Right atrium auricular region (tissue), 2 donors: ENCODE results near the gene CHRM5. TPM values are rescaled to one million over a fixed set of nuclear protein-coding genes. Genes with fewer than 3 reads are reported as not detected.
"Not testable (repeated sequence)": the region's sequence is repeated elsewhere in the genome, so short reads cannot be mapped to it uniquely, and the experiment has no call there.

Source experiments
- DNase-seq: peaks from one replicate; pipeline ENCODE4 v3.0.0-alpha.2; 2019; ENCODE audit warnings: low spot score
- H3K27ac ChIP-seq, 2 donors: fragments of 200-600 bp; sonication (generic); 1 replicate in 1 of 2; 2 replicates in 1 of 2; pipeline ENCODE4 v1.5.1; 2016 to 2019
- H3K27me3 ChIP-seq, 2 donors: fragments of 200-600 bp; sonication (generic); one replicate each; pipeline versions ENCODE4 v1.5.1 to v1.6.0; 2017 to 2019
- H3K36me3 ChIP-seq: fragments of 200-600 bp; sonication (generic); one replicate; pipeline ENCODE4 v1.5.1; 2016
- H3K4me1 ChIP-seq, 2 donors: fragments of 200-600 bp; sonication (generic); one replicate each; pipeline versions ENCODE4 v1.5.1 to v1.6.0; 2017 to 2019
- H3K4me3 ChIP-seq, 2 donors: fragments of 200-600 bp; sonication (generic); 1 replicate in 1 of 2; 2 replicates in 1 of 2; pipeline ENCODE4 v1.5.1; 2017 to 2019; ENCODE audit warnings: mild to moderate bottlenecking in 1 of 2, moderate library complexity in 1 of 2
- H3K9me3 ChIP-seq, 2 donors: fragments of 200-600 bp; sonication (generic); one replicate each; pipeline ENCODE4 v1.5.1; 2019
- CTCF ChIP-seq, 2 donors: fragments of 200-600 bp; sonication (generic); IDR thresholded peaks; one replicate each; pipeline ENCODE4 v1.5.1; 2019; ENCODE audit warnings: antibody characterized with exemption in 2 of 2
- total RNA-seq, 2 donors: library from RNA; depleted of rRNA; stranded (reverse); fragments of >200 nt; gene quantifications; one replicate each; pipeline ENCODE4 v1.1.0, GENCODE V29; 2016

CHRM5 gene
- total RNA-seq, 2 donors from 2014 or later: not detected

GRCh38 chr15:34043391-34043790 is 75.1 kb downstream of the CHRM5 start:
- Histone ChIP-seq H3K27ac (no peak overlapping the region), H3K4me3 (no peak overlapping the region), H3K9me3 (no peaks in the 10 kb centered on the region), H3K36me3 (no peaks in the 10 kb centered on the region), H3K27me3 (no peaks in the 10 kb centered on the region), H3K4me1 (peaks cover 0 to 14% of the 10 kb centered on the region in 2 donors)
- no peak for TF ChIP-seq CTCF (IDR thresholded peaks at IDR 0.05)
- DNase-seq: no peak

- no peaks in the 10 kb centered on the region for H3K36me3 ChIP-seq
- peaks cover 0 to 14% of the 10 kb centered on the region in 2 donors for H3K4me1 ChIP-seq
- no peak overlapping the region for H3K27ac ChIP-seq
- no peak for DNase-seq
- H3K27me3 ChIP-seq: no peaks in the 10 kb centered on the region
- TF ChIP-seq CTCF (IDR thresholded peaks at IDR 0.05): no peak
- no peaks in the 10 kb centered on the region for H3K9me3 ChIP-seq
- H3K4me3 ChIP-seq: no peak overlapping the region
Measured at GRCh38 chr15:34043813-34044212, 75.5 kb downstream of the CHRM5 start.

GRCh38 chr15:34046471-34047145 is 78.3 kb downstream of the CHRM5 start:
- no peak overlapping the region for H3K4me3 ChIP-seq
- DNase-seq: no peak
- H3K9me3 ChIP-seq: peaks cover 0 to 16% of the 10 kb centered on the region in 2 donors
- TF ChIP-seq CTCF (IDR thresholded peaks at IDR 0.05): no peak
- no peaks in the 10 kb centered on the region for H3K4me1 ChIP-seq
- no peaks in the 10 kb centered on the region for H3K36me3 ChIP-seq
- H3K27ac ChIP-seq: no peak overlapping the region
- H3K27me3 ChIP-seq: no peaks in the 10 kb centered on the region

GRCh38 chr15:34047893-34048775 is 79.8 kb downstream of the CHRM5 start:
- TF ChIP-seq CTCF (IDR thresholded peaks at IDR 0.05): no peak
- no peaks in the 10 kb centered on the region for H3K4me1 ChIP-seq
- peaks cover 0 to 25% of the 10 kb centered on the region in 2 donors for H3K9me3 ChIP-seq
- no peak for DNase-seq
- H3K4me3 ChIP-seq: no peak overlapping the region
- no peak overlapping the region for H3K27ac ChIP-seq
- H3K27me3 ChIP-seq: no peaks in the 10 kb centered on the region
- H3K36me3 ChIP-seq: no peaks in the 10 kb centered on the region

GRCh38 chr15:34049112-34049511 is 80.8 kb downstream of the CHRM5 start:
- no peak for TF ChIP-seq CTCF (IDR thresholded peaks at IDR 0.05)
- H3K4me3 ChIP-seq: no peak overlapping the region
- DNase-seq: no peak
- H3K27me3 ChIP-seq: no peaks in the 10 kb centered on the region
- peaks cover 0 to 25% of the 10 kb centered on the region in 2 donors for H3K9me3 ChIP-seq
- no peak overlapping the region for H3K27ac ChIP-seq
- H3K4me1 ChIP-seq: no peaks in the 10 kb centered on the region
- H3K36me3 ChIP-seq: no peaks in the 10 kb centered on the region

GRCh38 chr15:34050385-34050784 is 82.1 kb downstream of the CHRM5 start:
- not testable (repeated sequence) for H3K4me1 ChIP-seq, DNase-seq, H3K27me3 ChIP-seq, H3K36me3 ChIP-seq, H3K4me3 ChIP-seq, H3K27ac ChIP-seq
- peaks cover 0 to 25% of the 10 kb centered on the region in 2 donors for H3K9me3 ChIP-seq
